ENCODE data around the gene GCGR. TPM values are rescaled to one million over a fixed set of nuclear protein-coding genes. Genes with fewer than 3 reads are reported as not detected.

GCGR gene
- polyA plus RNA-seq, 1 of the 3 experiments (the other 2 are of a cell fraction), result not detected

- 98% methylated on average over 13 of the region's 14 CpGs for WGBS (ENCODE audit: low lambda C conversion rate)
Measured at GRCh38 chr17:81844327-81844851, 40.4 kb downstream of the GCGR start.

GRCh38 chr17:81844887-81845286 lies 40.9 kb downstream of the GCGR start:
- TF ChIP-seq FOSL2 (IDR thresholded peaks at IDR 0.05; ENCODE audit: borderline replicate concordance, low read depth), result no peak
- no peak for TF ChIP-seq EP300 (IDR thresholded peaks at IDR 0.05; ENCODE audit: borderline replicate concordance in 1 of 2, low read depth in 1 of 2, low read length in 1 of 2)
- no peak for TF ChIP-seq SMC3 (IDR thresholded peaks at IDR 0.05; ENCODE audit: low read depth, low read length)
- TF ChIP-seq JUND (IDR thresholded peaks at IDR 0.05), result no peak
- TF ChIP-seq FOXM1 (IDR thresholded peaks at IDR 0.05; ENCODE audit: low read depth), result no peak
- TF ChIP-seq SIN3A (IDR thresholded peaks at IDR 0.05; ENCODE audit: borderline replicate concordance, low read depth, low read length), result no peak
- TF ChIP-seq YY1 (IDR thresholded peaks at IDR 0.05; ENCODE audit: low read depth), result no peak
- TF ChIP-seq MXI1 (IDR thresholded peaks at IDR 0.05; ENCODE audit: low read depth, low read length), result no peak
- no peak for TF ChIP-seq GABPA (IDR thresholded peaks at IDR 0.05; ENCODE audit: low read depth)
- no peak for TF ChIP-seq GATA2 (CRISPR knock-in tag; IDR thresholded peaks at IDR 0.05)
- CTCF ChIA-PET, result interaction anchor here (3.5 kb wide), 1 partner anchor 24 kb away, joined by 10 read pairs; no protein-coding TSS in a partner anchor
- peaks cover 53% of the 10 kb centered on the region in 2 experiments for H3K36me3 ChIP-seq (replicated peaks in 1 of 2; ENCODE audit: control insufficient read depth in 1 of 2, insufficient read depth in 2 of 2, low read length in 1 of 2)
- no peak overlapping the region for H2AFZ ChIP-seq (ENCODE audit: low read depth)
- DNase-seq, result no peak
- POLR2A ChIA-PET, result no interaction called here
- H3K27me3 ChIP-seq (ENCODE audit: insufficient read depth), result no peaks in the 10 kb centered on the region
- peaks cover 2% of the 10 kb centered on the region for H3K79me2 ChIP-seq (ENCODE audit: insufficient read depth)
- H3K4me3 ChIP-seq (ENCODE audit: low read depth in 2 of 2, low read length in 1 of 2), result no peak overlapping the region
- H3F3A ChIP-seq (replicated peaks; ENCODE audit: insufficient read depth), result peaks cover 46% of the 10 kb centered on the region
- H3K9me3 ChIP-seq, result no peaks in the 10 kb centered on the region
- WGBS (ENCODE audit: low lambda C conversion rate), result 91% methylated on average over 13 of the region's 13 CpGs
- H3K4me1 ChIP-seq (ENCODE audit: control insufficient read depth in 1 of 2, insufficient read depth in 2 of 2, low read depth in 1 of 2, low read length in 1 of 2), result no peaks in the 10 kb centered on the region
- H3K27ac ChIP-seq (ENCODE audit: low read depth in 2 of 2, low read length in 1 of 2), result no peak overlapping the region
- H3K9ac ChIP-seq, result no peak overlapping the region
- H4K20me1 ChIP-seq (ENCODE audit: insufficient read depth), result no peaks in the 10 kb centered on the region; the same call in 1 of the 2 replicates
- no peaks in the 10 kb centered on the region for H3K9me2 ChIP-seq
- H3K4me2 ChIP-seq, result no peak overlapping the region

More at GRCh38 chr17:81844327-81844851, 40.4 kb downstream of the GCGR start:
- H3F3A ChIP-seq (replicated peaks; ENCODE audit: insufficient read depth), result peaks cover 43% of the 10 kb centered on the region
- H3K27me3 ChIP-seq (ENCODE audit: insufficient read depth), result no peaks in the 10 kb centered on the region
- H3K9me3 ChIP-seq, result no peaks in the 10 kb centered on the region
- no peaks in the 10 kb centered on the region for H3K9me2 ChIP-seq
- ChIA-PET POLR2A (no interaction called here), CTCF (interaction anchor here (2.1 kb wide), 1 partner anchor 8 kb away, joined by 8 read pairs; no protein-coding TSS in a partner anchor)
- H3K79me2 ChIP-seq (ENCODE audit: insufficient read depth), result no peaks in the 10 kb centered on the region; the same call in 1 of the 2 replicates
- no peak overlapping the region for H3K4me2 ChIP-seq
- no peak overlapping the region for H3K27ac ChIP-seq (ENCODE audit: low read depth in 2 of 2, low read length in 1 of 2)
- no peak overlapping the region for H3K4me3 ChIP-seq (ENCODE audit: low read depth in 2 of 2, low read length in 1 of 2)
- no peaks in the 10 kb centered on the region for H3K4me1 ChIP-seq (ENCODE audit: control insufficient read depth in 1 of 2, insufficient read depth in 2 of 2, low read depth in 1 of 2, low read length in 1 of 2)
- H3K9ac ChIP-seq, result no peak overlapping the region
- H4K20me1 ChIP-seq (ENCODE audit: insufficient read depth), result no peaks in the 10 kb centered on the region; the same call in 1 of the 2 replicates
- no peak overlapping the region for H2AFZ ChIP-seq (ENCODE audit: low read depth)
- H3K36me3 ChIP-seq (replicated peaks in 1 of 2; ENCODE audit: control insufficient read depth in 1 of 2, insufficient read depth in 2 of 2, low read length in 1 of 2), result peaks cover 51% of the 10 kb centered on the region in 2 experiments
- TF ChIP-seq USF2 (IDR thresholded peaks at IDR 0.05; ENCODE audit: borderline replicate concordance, low read depth, low read length) (no peak), TAF1 (IDR thresholded peaks at IDR 0.05; ENCODE audit: borderline replicate concordance, low read depth, low read length) (no peak), MXI1 (IDR thresholded peaks at IDR 0.05; ENCODE audit: low read depth, low read length) (no peak), YY1 (IDR thresholded peaks at IDR 0.05; ENCODE audit: low read depth) (no peak)
- no peak for DNase-seq

Measured in SK-N-SH (cell line).